IMR-90 (cell line): Measurements from ENCODE around the gene CDKL1. TPM values are rescaled to one million over a fixed set of nuclear protein-coding genes. Genes with fewer than 3 reads are reported as not detected.

Experiments
- ATAC-seq: fragments of 200-7000 bp; cut with Tn5 transposase; 2 replicates; pipeline ENCODE4 v1.9.1; 2020; ENCODE audit warnings: low read depth, mild to moderate bottlenecking, moderate library complexity
- BruUV-seq: library from RNA; stranded (reverse); fragments of 400-500 nt; replicated peaks from 2 replicates; lab custom pipeline; 2021; lab: Mats Ljungman, UMichigan
- CTCF ChIA-PET: fragments of 300-600 bp; formaldehyde crosslinking; extraction: SDS; loops from one replicate; lab custom pipeline; 2021; ENCODE audit warnings: antibody characterized with exemption; lab: Yijun Ruan, JAX
- POLR2A ChIA-PET: fragments of 300-600 bp; sonication (Branson Sonifier 250); formaldehyde crosslinking; loops from one replicate; lab custom pipeline; 2022; ENCODE audit warnings: antibody characterized with exemption; ENCODE audit not compliant: unreplicated experiment; lab: Charles Lee
- DNase-seq: peaks from one replicate; pipeline ENCODE4 v3.0.0; 2013
- H2AFZ ChIP-seq: replicated peaks from 2 replicates; pipeline ENCODE3; 2013; ENCODE audit warnings: low read length, mild to moderate bottlenecking; ENCODE audit not compliant: poor library complexity
- H2AK5ac ChIP-seq: 2 replicates; pipeline ENCODE4 v1.6.1; 2013; ENCODE audit warnings: low read depth, low read length, inconsistent platforms
- H2AK9ac ChIP-seq: replicated peaks from 2 replicates; pipeline ENCODE3; 2013; ENCODE audit warnings: mild to moderate bottlenecking, low read depth, low read length, moderate library complexity; ENCODE audit not compliant: poor library complexity
- H2BK120ac ChIP-seq: 2 replicates; pipeline ENCODE4 v1.6.1; 2013; ENCODE audit warnings: low read depth, low read length, inconsistent platforms
- H2BK15ac ChIP-seq: 3 replicates; pipeline ENCODE4 v1.6.1; 2013; ENCODE audit warnings: low read depth, low read length, inconsistent platforms
- H2BK20ac ChIP-seq: 2 replicates; pipeline ENCODE4 v1.6.1; 2013; ENCODE audit warnings: low read depth, mild to moderate bottlenecking, inconsistent platforms, low read length, moderate library complexity
- H2BK5ac ChIP-seq: 2 replicates; pipeline ENCODE4 v1.6.1; 2013; ENCODE audit warnings: mild to moderate bottlenecking, low read depth, low read length, inconsistent platforms; ENCODE audit not compliant: poor library complexity, severe bottlenecking
- H3K14ac ChIP-seq: replicated peaks from 2 replicates; pipeline ENCODE4 v1.6.1; 2013; ENCODE audit warnings: low read depth, low read length, inconsistent platforms
- H3K18ac ChIP-seq: 2 replicates; pipeline ENCODE4 v1.6.1; 2013; ENCODE audit warnings: low read depth, low read length, control low read depth
- H3K23ac ChIP-seq: 2 replicates; pipeline ENCODE4 v1.6.1; 2013; ENCODE audit warnings: low read depth, low read length, inconsistent platforms
- H3K27ac ChIP-seq: 2 replicates; pipeline ENCODE4 v1.5.1; 2013; ENCODE audit warnings: mild to moderate bottlenecking, control low read depth, low read length; ENCODE audit not compliant: insufficient read depth
- H3K27me3 ChIP-seq: 2 replicates; pipeline ENCODE4 v1.6.1; 2013; ENCODE audit warnings: low read length; ENCODE audit not compliant: control insufficient read depth, insufficient read depth
- H3K36me3 ChIP-seq: 2 replicates; pipeline ENCODE4 v1.6.1; 2013; ENCODE audit warnings: low read length, mixed read lengths; ENCODE audit not compliant: control insufficient read depth, insufficient read depth
- H3K4ac ChIP-seq: 2 replicates; pipeline ENCODE4 v1.6.1; 2013; ENCODE audit warnings: low read depth, low read length, inconsistent platforms
- H3K4me1 ChIP-seq: 2 replicates; pipeline ENCODE4 v1.6.1; 2013; ENCODE audit warnings: low read length, mixed read lengths; ENCODE audit not compliant: control insufficient read depth, insufficient read depth
- H3K4me2 ChIP-seq: 2 replicates; pipeline ENCODE4 v1.6.1; 2013; ENCODE audit warnings: low read depth, mild to moderate bottlenecking, control low read depth, low read length, moderate library complexity
- H3K4me3 ChIP-seq: 2 replicates; pipeline ENCODE4 v1.5.1; 2013; ENCODE audit warnings: low read depth, mild to moderate bottlenecking, control low read depth, low read length, moderate library complexity; ENCODE audit not compliant: insufficient read depth
- H3K56ac ChIP-seq: 2 replicates; pipeline ENCODE4 v1.6.1; 2013; ENCODE audit warnings: low read length, inconsistent platforms; ENCODE audit not compliant: insufficient read depth; ENCODE audit errors: extremely low read depth
- H3K79me1 ChIP-seq, 2 experiments: 2 replicates each; pipeline ENCODE4 v1.6.1; 2013; ENCODE audit warnings: low read length in 2 of 2, inconsistent platforms in 1 of 2, low read depth in 1 of 2
- H3K9ac ChIP-seq: 2 replicates; pipeline ENCODE4 v1.6.1; 2013; ENCODE audit warnings: low read depth, low read length, control low read depth
- H3K9me1 ChIP-seq: 2 replicates; pipeline ENCODE4 v1.6.1; 2013; ENCODE audit warnings: low read length, inconsistent platforms; ENCODE audit not compliant: insufficient read depth
- H3K9me3 ChIP-seq: 2 replicates; pipeline ENCODE4 v1.6.1; 2013; ENCODE audit warnings: low read length; ENCODE audit not compliant: control insufficient read depth, insufficient read depth
- H4K20me1 ChIP-seq: 2 replicates; pipeline ENCODE4 v1.6.1; 2013; ENCODE audit warnings: low read length, inconsistent platforms; ENCODE audit not compliant: insufficient read depth
- H4K5ac ChIP-seq: 2 replicates; pipeline ENCODE4 v1.6.1; 2013; ENCODE audit warnings: mild to moderate bottlenecking, low read depth, low read length, control low read depth
- H4K8ac ChIP-seq, 2 experiments: 2 replicates each; pipeline ENCODE4 v1.6.1; 2013; ENCODE audit warnings: low read depth in 2 of 2, low read length in 2 of 2, control low read depth in 1 of 2, inconsistent platforms in 1 of 2
- H4K91ac ChIP-seq: 2 replicates; pipeline ENCODE4 v1.6.1; 2013; ENCODE audit warnings: low read depth, low read length, inconsistent platforms; ENCODE audit not compliant: insufficient read depth
- BHLHE40 ChIP-seq: fragments of 150-350 bp; IDR thresholded peaks from 2 replicates; pipeline ENCODE4 v1.6.1; 2016; ENCODE audit warnings: mild to moderate bottlenecking, low read depth, low read length
- CEBPB ChIP-seq: IDR thresholded peaks from 2 replicates; pipeline ENCODE4 v1.6.1; 2012; ENCODE audit warnings: low read depth, low read length, improper control_type of control experiment
- CHD1 ChIP-seq: IDR thresholded peaks from 2 replicates; pipeline ENCODE4 v1.6.1; 2012; ENCODE audit warnings: low read depth, low read length, improper control_type of control experiment
- MAFK ChIP-seq: IDR thresholded peaks from 2 replicates; pipeline ENCODE4 v1.6.1; 2012; ENCODE audit warnings: low read depth, low read length, improper control_type of control experiment
- MAZ ChIP-seq: IDR thresholded peaks from 2 replicates; pipeline ENCODE4 v1.6.1; 2012; ENCODE audit warnings: low read depth, mild to moderate bottlenecking, low read length, improper control_type of control experiment, moderate library complexity, borderline replicate concordance
- MXI1 ChIP-seq: IDR thresholded peaks from 2 replicates; pipeline ENCODE4 v1.6.1; 2012; ENCODE audit warnings: low read depth, mild to moderate bottlenecking, low read length, moderate library complexity, borderline replicate concordance
- NFE2L2 ChIP-seq: fragments of 150-350 bp; IDR thresholded peaks from 2 replicates; pipeline ENCODE4 v1.6.1; 2016; ENCODE audit warnings: low read depth, mild to moderate bottlenecking, low read length
- POLR2A ChIP-seq: IDR thresholded peaks from 2 replicates; pipeline ENCODE4 v1.6.1; 2012; ENCODE audit warnings: mild to moderate bottlenecking, low read depth, low read length
- RCOR1 ChIP-seq: IDR thresholded peaks from 2 replicates; pipeline ENCODE4 v1.6.1; 2012; ENCODE audit warnings: mild to moderate bottlenecking, low read length, improper control_type of control experiment; ENCODE audit not compliant: insufficient replicate concordance
- RFX5 ChIP-seq: IDR thresholded peaks from 2 replicates; pipeline ENCODE4 v1.8.0; 2012; ENCODE audit warnings: low read depth, mild to moderate bottlenecking, low read length, moderate library complexity
- SMC3 ChIP-seq: fragments of 150-350 bp; IDR thresholded peaks from 2 replicates; pipeline ENCODE4 v1.6.1; 2016; ENCODE audit warnings: low read depth, mild to moderate bottlenecking, antibody characterized with exemption, low read length, moderate library complexity
- USF2 ChIP-seq: fragments of 150-350 bp; IDR thresholded peaks from 2 replicates; pipeline ENCODE4 v1.6.1; 2017; ENCODE audit warnings: mild to moderate bottlenecking, antibody characterized with exemption, low read length, low read depth
- WGBS, 2 experiments: methylation state at CpG; one replicate each; pipeline versions ENCODE4 v1.1.5 to v1.1.7; 2013; ENCODE audit warnings: missing lambda C conversion rate in 2 of 2; ENCODE audit not compliant: insufficient read length in 1 of 2; ENCODE audit errors: extremely low coverage in 2 of 2; 5-methylcytosine and 5-hydroxymethylcytosine counted together
- dilution Hi-C: fragments of 300-500 bp; cut with HindIII; formaldehyde crosslinking; loops from one replicate; pipeline ENCODE4 v1.14.3; 2018; ENCODE audit warnings: low sequenced_read_pairs; ENCODE audit not compliant: unreplicated experiment
- in situ Hi-C: fragments of 300-500 bp; cut with MboI; formaldehyde crosslinking; loops from 3 replicates; pipeline ENCODE4 v1.14.3; 2019; ENCODE audit warnings: low sequenced_read_pairs, inconsistent platforms, mixed read lengths
- intact Hi-C: fragments of 100-400 bp; cut with micrococcal nuclease; formaldehyde crosslinking; loops from 2 replicates; pipeline ENCODE4 v1.10.0; 2022
- polyA plus RNA-seq, 3 experiments: library from polyadenylated mRNA; depleted of rRNA; stranded (reverse); fragments of >200 nt; gene quantifications; 2 replicates each; pipeline ENCODE4 v1.2.3, GENCODE V29; 2012; ENCODE audit warnings: low replicate concordance in 1 of 3
- total RNA-seq: library from RNA; depleted of rRNA; stranded (reverse); fragments of >200 nt; gene quantifications from 2 replicates; pipeline ENCODE4 v1.2.3, GENCODE V29; 2012

The CDKL1 gene
- total and polyA plus RNA-seq, 2 of the 4 experiments (the other 2 are of a cell fraction), result 1.9 to 3.8 TPM

- Histone ChIP-seq H3K9me3 (no peaks in the 10 kb centered on the region), H3K56ac (no peak overlapping the region), H3K23ac (no peak overlapping the region), H3K27me3 (no peaks in the 10 kb centered on the region), H2BK120ac (no peak overlapping the region), H4K20me1 (no peaks in the 10 kb centered on the region), H4K8ac (no peak overlapping the region), H3K14ac (no peak overlapping the region), H3K4me3 (no peak overlapping the region), H4K91ac (no peak overlapping the region), H2AFZ (no peak overlapping the region), H3K4ac (no peak overlapping the region), H2BK15ac (no peak overlapping the region), H2AK9ac (no peak overlapping the region), H3K36me3 (peaks cover 26% of the 10 kb centered on the region), H3K79me1 (peaks cover 3 to 4% of the 10 kb centered on the region in 2 experiments; a peak in 3 of 4 replicates), H3K27ac (no peak overlapping the region), H3K9me1 (peaks cover 3% of the 10 kb centered on the region; the same call in 1 of the 2 replicates), H4K5ac (no peak overlapping the region), H2AK5ac (no peak overlapping the region), H2BK20ac (no peak overlapping the region), H2BK5ac (no peak overlapping the region), H3K4me2 (no peak overlapping the region), H3K9ac (no peak overlapping the region), H3K18ac (no peak overlapping the region), H3K4me1 (peaks cover 2% of the 10 kb centered on the region; the same call in 1 of the 2 replicates)
- no peak for ATAC-seq
- no CpG with 5 or more reads among the region's 7 CpGs for WGBS, 2 experiments
- no TSS peak for BruUV-seq
- intact Hi-C loops (no loop called here), dilution Hi-C loops (no loop called here), in situ Hi-C loops (no loop called here)
- ChIA-PET POLR2A (no interaction called here), CTCF (no interaction called here)
- TF ChIP-seq MAZ (no peak), RCOR1 (no peak), MAFK (no peak), CHD1 (no peak), MXI1 (no peak), CEBPB (no peak), NFE2L2 (no peak), POLR2A (no peak), SMC3 (no peak), USF2 (no peak), BHLHE40 (no peak), RFX5 (no peak)
- DNase-seq, result no peak
Measured at GRCh38 chr14:50421499-50421898, 24.8 kb upstream of the CDKL1 start.
